HepG2 (cell line): Measurements from ENCODE around the gene DRC7. TPM values are rescaled to one million over a fixed set of nuclear protein-coding genes. Genes with fewer than 3 reads are reported as not detected.

ENCODE experiments used
- ATAD3A ChIP-seq: sonication (generic); formaldehyde crosslinking; IDR thresholded peaks from 2 replicates; pipeline ENCODE4 v1.4.0; 2020; ENCODE audit warnings: missing genetic modification reagents
- HES4 ChIP-seq: sonication (generic); formaldehyde crosslinking; IDR thresholded peaks from 2 replicates; pipeline ENCODE4 v1.9.0; 2021; ENCODE audit warnings: mild to moderate bottlenecking, missing genetic modification reagents, borderline replicate concordance
- KDM2A ChIP-seq: sonication (generic); formaldehyde crosslinking; IDR thresholded peaks from 2 replicates; pipeline ENCODE4 v1.4.0; 2020; ENCODE audit warnings: low read depth, missing genetic modification reagents, borderline replicate concordance
- MAZ ChIP-seq, 2 experiments: sonication (generic) in 1 of 2; formaldehyde crosslinking in 1 of 2; IDR thresholded peaks; 2 replicates each; pipeline versions ENCODE4 v1.5.0 to v1.6.1; 2012 to 2020; ENCODE audit warnings: low read depth in 2 of 2, mild to moderate bottlenecking in 2 of 2, borderline replicate concordance in 1 of 2, improper control_type of control experiment in 1 of 2, low read length in 1 of 2, missing genetic modification reagents in 1 of 2, moderate library complexity in 1 of 2
- SKIL ChIP-seq: sonication (generic); formaldehyde crosslinking; IDR thresholded peaks from 2 replicates; pipeline ENCODE4 v1.8.0; 2022; ENCODE audit warnings: missing genetic modification reagents, mild to moderate bottlenecking, moderate library complexity, borderline replicate concordance
- ZGPAT ChIP-seq: IDR thresholded peaks from 2 replicates; pipeline ENCODE4 v1.6.1; 2016; ENCODE audit warnings: mild to moderate bottlenecking
- ZNF383 ChIP-seq: sonication (generic); formaldehyde crosslinking; IDR thresholded peaks from 2 replicates; pipeline ENCODE4 v1.4.0; 2020; ENCODE audit warnings: missing genetic modification reagents, mild to moderate bottlenecking, borderline replicate concordance
- ZNF430 ChIP-seq: sonication (generic); formaldehyde crosslinking; IDR thresholded peaks from 2 replicates; pipeline ENCODE4 v1.9.0; 2021; ENCODE audit warnings: mild to moderate bottlenecking, missing genetic modification reagents
- ZSCAN25 ChIP-seq: sonication (generic); formaldehyde crosslinking; IDR thresholded peaks from 2 replicates; pipeline ENCODE4 v1.8.0; 2022; ENCODE audit warnings: mild to moderate bottlenecking, missing genetic modification reagents
- polyA plus RNA-seq, 8 experiments: library from polyadenylated mRNA; depleted of rRNA in 3 of 8; stranded (reverse) in 7 of 8; unstranded in 1 of 8; fragments of >200 nt; fragmentation: Illumina TruSeq in 4 of 8; extraction: Trizol in 4 of 8; gene quantifications; 2 replicates each; pipeline versions ENCODE4 v1.2.1 to v1.2.3, GENCODE V29; 2011 to 2016; ENCODE audit warnings: low read depth in 4 of 8, missing spikeins in 1 of 8, mixed read lengths in 1 of 8; ENCODE audit not compliant: insufficient read depth in 1 of 8
- total RNA-seq, 5 experiments: library from RNA; depleted of rRNA; stranded (reverse); fragments of >200 nt; fragmentation: Illumina TruSeq; extraction: Trizol; gene quantifications; 2 replicates each; pipeline ENCODE4 v1.2.3, GENCODE V29; 2016; ENCODE audit warnings: low read depth in 1 of 5
- TF ChIP-seq, protein P1 (sequence below): sonication (generic); formaldehyde crosslinking; IDR thresholded peaks from 2 replicates; pipeline ENCODE4 v1.4.0; 2020; ENCODE audit warnings: mild to moderate bottlenecking, missing genetic modification reagents, borderline replicate concordance
- TF ChIP-seq, protein P2 (sequence below): sonication (generic); formaldehyde crosslinking; IDR thresholded peaks from 2 replicates; pipeline ENCODE4 v1.5.0; 2020; ENCODE audit warnings: mild to moderate bottlenecking, missing genetic modification reagents, borderline replicate concordance
- TF ChIP-seq, protein P3 (sequence below): sonication (generic); formaldehyde crosslinking; IDR thresholded peaks from 2 replicates; pipeline ENCODE4 v1.8.0; 2022; ENCODE audit warnings: mild to moderate bottlenecking, missing genetic modification reagents, moderate library complexity
- TF ChIP-seq, protein P4 (sequence below): IDR thresholded peaks from 2 replicates; pipeline ENCODE4 v1.6.1; 2016; ENCODE audit warnings: missing compliant biosample characterization, missing genetic modification reagents, borderline replicate concordance

Gene DRC7
- total and polyA plus RNA-seq, 2 of the 13 experiments (the other 11 are each of a cell fraction or from before 2014, with no cell fraction given) = 2.7 to 3.4 TPM

DNA sequence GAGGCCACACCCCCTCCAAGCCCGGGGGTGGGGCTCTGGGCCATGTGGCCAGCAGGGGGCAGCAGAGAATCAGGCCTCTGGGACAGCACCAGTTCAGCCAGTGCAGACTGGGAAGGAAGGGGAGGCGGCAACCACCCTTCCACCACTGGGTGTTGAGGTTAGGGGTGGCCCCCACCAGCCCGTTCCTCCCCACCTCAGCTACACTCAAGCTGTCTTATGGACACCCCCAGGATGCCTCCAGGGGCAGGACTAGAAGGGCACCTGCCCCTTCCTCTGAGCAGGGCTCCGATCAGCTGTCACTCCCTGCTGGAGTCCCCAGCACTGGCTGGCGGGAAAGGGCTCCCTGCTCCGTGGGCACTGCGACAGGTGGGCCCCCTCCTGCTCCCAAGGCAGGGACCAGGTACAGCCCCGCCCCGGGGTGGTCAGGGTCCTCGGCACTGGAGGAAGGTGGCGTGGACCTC is 62.8 kb downstream of the DRC7 start (continued):
- TF ChIP-seq MAZ (IDR thresholded peaks at IDR 0.05; ENCODE audit: borderline replicate concordance, low read depth, low read length) (peak; percentile 65; the same call in 1 of the 2 replicates), MAZ (CRISPR knock-in tag; IDR thresholded peaks at IDR 0.05; ENCODE audit: low read depth) (no peak; the same call in none of the 2 replicates), KDM2A (peak; percentile 61), HES4 (CRISPR knock-in tag) (no peak), ZNF383 (no peak), ZNF430 (peak; percentile 47; the same call in 1 of the 2 replicates), ZGPAT (CRISPR knock-in tag) (peak; percentile 80), SKIL (CRISPR knock-in tag) (no peak), ZSCAN25 (CRISPR knock-in tag) (no peak), ATAD3A (CRISPR knock-in tag) (no peak)
- TF ChIP-seq, protein P1, sequence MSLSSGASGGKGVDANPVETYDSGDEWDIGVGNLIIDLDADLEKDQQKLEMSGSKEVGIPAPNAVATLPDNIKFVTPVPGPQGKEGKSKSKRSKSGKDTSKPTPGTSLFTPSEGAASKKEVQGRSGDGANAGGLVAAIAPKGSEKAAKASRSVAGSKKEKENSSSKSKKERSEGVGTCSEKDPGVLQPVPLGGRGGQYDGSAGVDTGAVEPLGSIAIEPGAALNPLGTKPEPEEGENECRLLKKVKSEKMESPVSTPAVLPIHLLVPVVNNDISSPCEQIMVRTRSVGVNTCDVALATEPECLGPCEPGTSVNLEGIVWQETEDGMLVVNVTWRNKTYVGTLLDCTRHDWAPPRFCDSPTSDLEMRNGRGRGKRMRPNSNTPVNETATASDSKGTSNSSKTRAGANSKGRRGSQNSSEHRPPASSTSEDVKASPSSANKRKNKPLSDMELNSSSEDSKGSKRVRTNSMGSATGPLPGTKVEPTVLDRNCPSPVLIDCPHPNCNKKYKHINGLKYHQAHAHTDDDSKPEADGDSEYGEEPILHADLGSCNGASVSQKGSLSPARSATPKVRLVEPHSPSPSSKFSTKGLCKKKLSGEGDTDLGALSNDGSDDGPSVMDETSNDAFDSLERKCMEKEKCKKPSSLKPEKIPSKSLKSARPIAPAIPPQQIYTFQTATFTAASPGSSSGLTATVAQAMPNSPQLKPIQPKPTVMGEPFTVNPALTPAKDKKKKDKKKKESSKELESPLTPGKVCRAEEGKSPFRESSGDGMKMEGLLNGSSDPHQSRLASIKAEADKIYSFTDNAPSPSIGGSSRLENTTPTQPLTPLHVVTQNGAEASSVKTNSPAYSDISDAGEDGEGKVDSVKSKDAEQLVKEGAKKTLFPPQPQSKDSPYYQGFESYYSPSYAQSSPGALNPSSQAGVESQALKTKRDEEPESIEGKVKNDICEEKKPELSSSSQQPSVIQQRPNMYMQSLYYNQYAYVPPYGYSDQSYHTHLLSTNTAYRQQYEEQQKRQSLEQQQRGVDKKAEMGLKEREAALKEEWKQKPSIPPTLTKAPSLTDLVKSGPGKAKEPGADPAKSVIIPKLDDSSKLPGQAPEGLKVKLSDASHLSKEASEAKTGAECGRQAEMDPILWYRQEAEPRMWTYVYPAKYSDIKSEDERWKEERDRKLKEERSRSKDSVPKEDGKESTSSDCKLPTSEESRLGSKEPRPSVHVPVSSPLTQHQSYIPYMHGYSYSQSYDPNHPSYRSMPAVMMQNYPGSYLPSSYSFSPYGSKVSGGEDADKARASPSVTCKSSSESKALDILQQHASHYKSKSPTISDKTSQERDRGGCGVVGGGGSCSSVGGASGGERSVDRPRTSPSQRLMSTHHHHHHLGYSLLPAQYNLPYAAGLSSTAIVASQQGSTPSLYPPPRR (CRISPR knock-in tag) = no peak
- TF ChIP-seq, protein P2, sequence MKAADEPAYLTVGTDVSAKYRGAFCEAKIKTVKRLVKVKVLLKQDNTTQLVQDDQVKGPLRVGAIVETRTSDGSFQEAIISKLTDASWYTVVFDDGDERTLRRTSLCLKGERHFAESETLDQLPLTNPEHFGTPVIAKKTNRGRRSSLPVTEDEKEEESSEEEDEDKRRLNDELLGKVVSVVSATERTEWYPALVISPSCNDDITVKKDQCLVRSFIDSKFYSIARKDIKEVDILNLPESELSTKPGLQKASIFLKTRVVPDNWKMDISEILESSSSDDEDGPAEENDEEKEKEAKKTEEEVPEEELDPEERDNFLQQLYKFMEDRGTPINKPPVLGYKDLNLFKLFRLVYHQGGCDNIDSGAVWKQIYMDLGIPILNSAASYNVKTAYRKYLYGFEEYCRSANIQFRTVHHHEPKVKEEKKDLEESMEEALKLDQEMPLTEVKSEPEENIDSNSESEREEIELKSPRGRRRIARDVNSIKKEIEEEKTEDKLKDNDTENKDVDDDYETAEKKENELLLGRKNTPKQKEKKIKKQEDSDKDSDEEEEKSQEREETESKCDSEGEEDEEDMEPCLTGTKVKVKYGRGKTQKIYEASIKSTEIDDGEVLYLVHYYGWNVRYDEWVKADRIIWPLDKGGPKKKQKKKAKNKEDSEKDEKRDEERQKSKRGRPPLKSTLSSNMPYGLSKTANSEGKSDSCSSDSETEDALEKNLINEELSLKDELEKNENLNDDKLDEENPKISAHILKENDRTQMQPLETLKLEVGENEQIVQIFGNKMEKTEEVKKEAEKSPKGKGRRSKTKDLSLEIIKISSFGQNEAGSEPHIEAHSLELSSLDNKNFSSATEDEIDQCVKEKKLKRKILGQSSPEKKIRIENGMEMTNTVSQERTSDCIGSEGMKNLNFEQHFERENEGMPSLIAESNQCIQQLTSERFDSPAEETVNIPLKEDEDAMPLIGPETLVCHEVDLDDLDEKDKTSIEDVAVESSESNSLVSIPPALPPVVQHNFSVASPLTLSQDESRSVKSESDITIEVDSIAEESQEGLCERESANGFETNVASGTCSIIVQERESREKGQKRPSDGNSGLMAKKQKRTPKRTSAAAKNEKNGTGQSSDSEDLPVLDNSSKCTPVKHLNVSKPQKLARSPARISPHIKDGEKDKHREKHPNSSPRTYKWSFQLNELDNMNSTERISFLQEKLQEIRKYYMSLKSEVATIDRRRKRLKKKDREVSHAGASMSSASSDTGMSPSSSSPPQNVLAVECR = peak; percentile 46; the same call in 1 of the 2 replicates
- TF ChIP-seq, protein P3, sequence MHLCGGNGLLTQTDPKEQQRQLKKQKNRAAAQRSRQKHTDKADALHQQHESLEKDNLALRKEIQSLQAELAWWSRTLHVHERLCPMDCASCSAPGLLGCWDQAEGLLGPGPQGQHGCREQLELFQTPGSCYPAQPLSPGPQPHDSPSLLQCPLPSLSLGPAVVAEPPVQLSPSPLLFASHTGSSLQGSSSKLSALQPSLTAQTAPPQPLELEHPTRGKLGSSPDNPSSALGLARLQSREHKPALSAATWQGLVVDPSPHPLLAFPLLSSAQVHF (CRISPR knock-in tag) = no peak
- TF ChIP-seq, protein P4, sequence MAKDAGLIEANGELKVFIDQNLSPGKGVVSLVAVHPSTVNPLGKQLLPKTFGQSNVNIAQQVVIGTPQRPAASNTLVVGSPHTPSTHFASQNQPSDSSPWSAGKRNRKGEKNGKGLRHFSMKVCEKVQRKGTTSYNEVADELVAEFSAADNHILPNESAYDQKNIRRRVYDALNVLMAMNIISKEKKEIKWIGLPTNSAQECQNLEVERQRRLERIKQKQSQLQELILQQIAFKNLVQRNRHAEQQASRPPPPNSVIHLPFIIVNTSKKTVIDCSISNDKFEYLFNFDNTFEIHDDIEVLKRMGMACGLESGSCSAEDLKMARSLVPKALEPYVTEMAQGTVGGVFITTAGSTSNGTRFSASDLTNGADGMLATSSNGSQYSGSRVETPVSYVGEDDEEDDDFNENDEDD = no peak
